SU-DHL-6 (cell line): ENCODE results near the gene SFRP5.

Experiments
- CTCF ChIP-seq: fragments of 200-600 bp; sonication (generic); IDR thresholded peaks from one replicate; pipeline ENCODE4 v1.5.1; 2017; ENCODE audit warnings: antibody characterized with exemption, mild to moderate bottlenecking, low read length, moderate library complexity; ENCODE audit not compliant: insufficient read depth, poor library complexity, severe bottlenecking
- EZH2phosphoT487 ChIP-seq: fragments of 200-600 bp; sonication (generic), shearing (Covaris generic); conservative IDR thresholded peaks from 2 replicates; pipeline ENCODE4 v1.6.1; 2018; ENCODE audit warnings: mild to moderate bottlenecking, antibody characterized with exemption, low read length, moderate library complexity, mixed read lengths

DNA sequence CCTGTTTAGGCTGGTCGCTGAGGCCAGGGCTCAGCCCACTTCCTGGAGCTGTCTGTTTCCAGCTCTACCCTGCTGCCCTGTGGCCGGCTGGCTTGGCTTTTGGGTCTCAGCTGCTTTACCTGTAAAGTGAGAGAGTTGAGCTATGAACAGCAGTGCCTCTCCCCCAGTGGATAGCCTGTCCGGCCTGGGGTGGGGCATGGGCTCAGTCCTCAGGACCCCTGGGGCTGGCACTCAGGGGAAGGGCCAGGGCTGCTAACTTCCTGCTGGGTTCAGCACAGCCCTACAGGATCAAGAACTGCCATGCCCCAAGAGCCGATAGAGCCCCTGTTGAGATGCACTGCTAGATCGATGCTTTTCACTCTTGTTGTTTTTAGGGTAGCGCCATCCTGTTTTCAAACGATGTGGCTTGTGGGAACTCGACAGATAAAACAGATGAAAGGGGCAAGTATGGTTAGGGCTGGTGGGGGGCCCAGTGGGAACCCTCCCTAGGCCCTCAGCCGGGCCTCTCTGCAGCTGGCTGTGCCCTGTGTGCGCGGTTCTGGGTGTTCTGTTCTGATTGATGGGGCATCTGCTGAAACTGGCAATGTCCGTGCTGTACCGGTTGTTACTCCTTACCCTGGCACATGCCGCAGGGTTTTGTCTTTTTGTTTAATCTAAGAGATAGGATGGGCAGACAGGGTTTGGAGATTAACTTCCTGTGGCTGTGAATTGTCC lies 10.0 kb upstream of the SFRP5 start:
- TF ChIP-seq EZH2phosphoT487: no peak
- no peak for TF ChIP-seq CTCF
